Esophagus muscularis mucosa (tissue), 4 donors: ENCODE measurements around the gene CYP2S1. TPM values are rescaled to one million over a fixed set of nuclear protein-coding genes. Genes with fewer than 3 reads are reported as not detected.

Source experiments
- DNase-seq: peaks from one replicate; pipeline ENCODE4 v3.0.0-alpha.2; 2017; ENCODE audit errors: extremely low spot score
- H3K27ac ChIP-seq, 4 donors: fragments of 200-600 bp; sonication (generic); replicated peaks in 1 of 4; 1 replicate in 3 of 4; 2 replicates in 1 of 4; pipeline ENCODE4 v1.5.1; 2016 to 2019; ENCODE audit warnings: mild to moderate bottlenecking in 1 of 4
- H3K27me3 ChIP-seq, 4 donors: fragments of 200-600 bp; sonication (generic); one replicate each; pipeline versions ENCODE4 v1.5.1 to v1.6.0; 2016 to 2019
- H3K36me3 ChIP-seq, 4 donors: fragments of 200-600 bp; sonication (generic); one replicate each; pipeline ENCODE4 v1.5.1; 2016 to 2019
- H3K4me1 ChIP-seq, 4 donors: fragments of 200-600 bp; sonication (generic); one replicate each; pipeline ENCODE4 v1.5.1; 2016 to 2019
- H3K4me3 ChIP-seq, 4 donors: fragments of 200-600 bp; sonication (generic); 1 replicate in 2 of 4; 2 replicates in 2 of 4; pipeline ENCODE4 v1.5.1; 2016 to 2019; ENCODE audit warnings: mild to moderate bottlenecking in 4 of 4, moderate library complexity in 1 of 4
- H3K9me3 ChIP-seq, 4 donors: fragments of 200-600 bp; sonication (generic); 1 replicate in 3 of 4; 2 replicates in 1 of 4; pipeline ENCODE4 v1.5.1; 2016 to 2019
- CTCF ChIP-seq, 3 experiments: fragments of 200-600 bp in 2 of 3; fragments of 450-650 bp in 1 of 3; sonication (generic) in 2 of 3; IDR thresholded peaks; one replicate each; pipeline ENCODE4 v1.5.1; 2017 to 2019; ENCODE audit warnings: antibody characterized with exemption in 3 of 3, mild to moderate bottlenecking in 2 of 3, moderate library complexity in 1 of 3
- EP300 ChIP-seq: sonication (generic); formaldehyde crosslinking; IDR thresholded peaks from one replicate; pipeline ENCODE4 v1.6.1; 2017; ENCODE audit warnings: antibody characterized with exemption
- POLR2A ChIP-seq: fragments of 450-650 bp; IDR thresholded peaks from one replicate; pipeline ENCODE4 v1.6.1; 2017; ENCODE audit warnings: antibody characterized with exemption, moderate library complexity, mild to moderate bottlenecking, low read depth
- POLR2AphosphoS5 ChIP-seq, 2 donors: sonication (generic); formaldehyde crosslinking; IDR thresholded peaks; one replicate each; pipeline ENCODE4 v1.6.1; 2017; ENCODE audit warnings: antibody characterized with exemption in 2 of 2
- WGBS: methylation state at CpG from one replicate; pipeline ENCODE4 v1.1.5; 2018; 5-methylcytosine and 5-hydroxymethylcytosine counted together
- intact Hi-C: fragments of 100-400 bp; cut with DNase I; formaldehyde crosslinking; loops from one replicate; pipeline ENCODE4 v1.15.1; 2023
- total RNA-seq, 4 donors: library from RNA; depleted of rRNA; stranded (reverse); fragments of >200 nt; gene quantifications; one replicate each; pipeline versions ENCODE4 v1.1.0 to v1.2.1, GENCODE V29; 2016

CYP2S1 gene
- total RNA-seq, 4 donors from 2014 or later = 1.7 to 3.0 (median 2.3) TPM

- TF ChIP-seq EP300 = no peak
- no peak for TF ChIP-seq POLR2AphosphoS5 (IDR thresholded peaks at IDR 0.05)
- no peak for TF ChIP-seq CTCF (IDR thresholded peaks at IDR 0.05)
- TF ChIP-seq POLR2A = no peak
- Histone ChIP-seq H3K9me3 (no peaks in the 10 kb centered on the region), H3K4me3 (peak overlapping the region; percentile 62 to 95 (median 73)), H3K27ac (peak overlapping the region; percentile 89 to 97 (median 92)), H3K27me3 (no peaks in the 10 kb centered on the region), H3K36me3 (peaks cover 0 to 16% (median 4%) of the 10 kb centered on the region in 4 donors), H3K4me1 (peaks cover 3 to 48% (median 42%) of the 10 kb centered on the region in 4 donors)
- 67% methylated on average over 6 of the region's 7 CpGs for WGBS
- DNase-seq = no peak
- intact Hi-C loops = no loop called here
Observed at GRCh38 chr19:41218249-41218614, 25.2 kb downstream of the CYP2S1 start.

GRCh38 chr19:41218615-41219507, 25.8 kb downstream of the CYP2S1 start, which contains the start of gene AXL:
Gene AXL (plus strand): TSS chr19:41219223. CDS start chr19:41219393, 170 bp downstream.
- peaks cover 0 to 19% (median 4%) of the 10 kb centered on the region in 4 donors for H3K36me3 ChIP-seq
- no peaks in the 10 kb centered on the region for H3K9me3 ChIP-seq
- peak; percentile 94 for DNase-seq
- no peak for TF ChIP-seq CTCF (IDR thresholded peaks at IDR 0.05)
- TF ChIP-seq POLR2AphosphoS5 (IDR thresholded peaks at IDR 0.05) = peak; percentile 76 to 87
- TF ChIP-seq POLR2A = peak; percentile 54
- peak; percentile 61 for TF ChIP-seq EP300
- H3K27me3 ChIP-seq = no peaks in the 10 kb centered on the region
- WGBS = 0% methylated on average over 7 of the region's 32 CpGs
- intact Hi-C loops = no loop called here
- H3K4me3 ChIP-seq = peak within 1 kb of the TSS; percentile 62 to 95 (median 73)
- peak within 1 kb of the TSS; percentile 89 to 97 (median 92) for H3K27ac ChIP-seq
- peaks cover 3 to 54% (median 48%) of the 10 kb centered on the region in 4 donors for H3K4me1 ChIP-seq

GRCh38 chr19:41219924-41220567, 27.0 kb downstream of the CYP2S1 start:
- DNase-seq = no peak
- Histone ChIP-seq H3K36me3 (peaks cover 0 to 25% (median 4%) of the 10 kb centered on the region in 4 donors), H3K4me3 (peak overlapping the region; percentile 62 to 95 (median 73)), H3K9me3 (no peaks in the 10 kb centered on the region), H3K27ac (peak overlapping the region; percentile 89 to 97 (median 92)), H3K4me1 (peaks cover 3 to 65% (median 60%) of the 10 kb centered on the region in 4 donors), H3K27me3 (no peaks in the 10 kb centered on the region)
- TF ChIP-seq EP300 (no peak), POLR2AphosphoS5 (IDR thresholded peaks at IDR 0.05) (peak; percentile 61 to 73)
- intact Hi-C loops = no loop called here
- WGBS = 8% methylated on average over 10 of the region's 16 CpGs

GRCh38 chr19:41220811-41221210, 27.8 kb downstream of the CYP2S1 start:
- H3K36me3 ChIP-seq = peaks cover 0 to 25% (median 4%) of the 10 kb centered on the region in 4 donors
- no peak for DNase-seq
- H3K9me3 ChIP-seq = no peaks in the 10 kb centered on the region
- intact Hi-C loops = no loop called here
- H3K4me1 ChIP-seq = peaks cover 3 to 73% (median 68%) of the 10 kb centered on the region in 4 donors
- H3K27me3 ChIP-seq = no peaks in the 10 kb centered on the region
- WGBS = 62% methylated on average over 9 of the region's 9 CpGs
- peak overlapping the region; percentile 62 to 95 (median 73) for H3K4me3 ChIP-seq
- peak overlapping the region; percentile 89 to 97 (median 92) for H3K27ac ChIP-seq
- TF ChIP-seq POLR2AphosphoS5 (IDR thresholded peaks at IDR 0.05) = no peak
- no peak for TF ChIP-seq EP300
- TF ChIP-seq CTCF (IDR thresholded peaks at IDR 0.05) = no peak
- TF ChIP-seq POLR2A = no peak
